ENCODE results near the gene DYSF. TPM values are rescaled to one million over a fixed set of nuclear protein-coding genes. Genes with fewer than 3 reads are reported as not detected.

The DYSF gene
- total RNA-seq, 1 experiment from 2014 or later, result 0.89 TPM

- no peaks in the 10 kb centered on the region for H3K36me3 ChIP-seq (ENCODE audit: control insufficient read depth in 1 of 2, insufficient read depth in 2 of 2, low read length in 2 of 2)
- DNase-seq (ENCODE audit: low read depth, low spot score) (no peak), ATAC-seq (no peak)
- H4K20me1 ChIP-seq (ENCODE audit: insufficient read depth), result no peaks in the 10 kb centered on the region
- no TSS peak for BruUV-seq (replicated peaks)
- no peak overlapping the region for H3K4me3 ChIP-seq (replicated peaks in 1 of 2; ENCODE audit: low read depth in 1 of 2, low read length in 2 of 2)
- H3K27me3 ChIP-seq (ENCODE audit: insufficient read depth, low read length), result no peaks in the 10 kb centered on the region
- H3K4me2 ChIP-seq (ENCODE audit: low read length), result peak overlapping the region; percentile 56
- no peak overlapping the region for H2AFZ ChIP-seq (ENCODE audit: low read depth, low read length, poor library complexity, severe bottlenecking)
- no peak overlapping the region for H3K27ac ChIP-seq (ENCODE audit: low read depth, low read length)
- no peak for TF ChIP-seq CBX3 (IDR thresholded peaks at IDR 0.05; ENCODE audit: low read depth)
- no peak for TF ChIP-seq REST (IDR thresholded peaks at IDR 0.05; ENCODE audit: low read depth)
- H3K4me1 ChIP-seq (ENCODE audit: control insufficient read depth in 1 of 2, insufficient read depth in 2 of 2, low read length in 2 of 2), result peaks cover 30 to 54% of the 10 kb centered on the region in 2 experiments
- ChIA-PET CTCF (interaction anchor here (2.6 kb wide), 1 partner anchor 34 kb away, joined by 9 read pairs; no protein-coding TSS in a partner anchor), POLR2A (no interaction called here), RAD21 (ENCODE audit: low non-redundant PET in 1 of 2, low total read pairs in 2 of 2, uncharacterized antibody in 2 of 2, unreplicated experiment in 2 of 2) (interaction anchor here in 1 of 2 experiments (1.4 kb wide), 1 partner anchor 16 kb away, joined by 4 read pairs; no protein-coding TSS in a partner anchor)
- H3K9me2 ChIP-seq (ENCODE audit: insufficient read depth), result no peaks in the 10 kb centered on the region
- no peak overlapping the region for H3K9ac ChIP-seq (ENCODE audit: low read length)
- H3K9me3 ChIP-seq (ENCODE audit: control insufficient read depth in 1 of 2, insufficient read depth in 1 of 2, low read depth in 1 of 2, low read length in 2 of 2), result no peaks in the 10 kb centered on the region
- intact Hi-C loops (cut with micrococcal nuclease), result no loop called here
- no peaks in the 10 kb centered on the region for H3K79me2 ChIP-seq (ENCODE audit: insufficient read depth, low read length)
Measured at GRCh38 chr2:71494091-71494490, 40.7 kb downstream of the DYSF start.

- Histone ChIP-seq H3K9me3 (ENCODE audit: control insufficient read depth in 1 of 2, insufficient read depth in 1 of 2, low read depth in 1 of 2, low read length in 2 of 2) (no peaks in the 10 kb centered on the region), H3K36me3 (ENCODE audit: control insufficient read depth in 1 of 2, insufficient read depth in 2 of 2, low read length in 2 of 2) (no peaks in the 10 kb centered on the region), H3K27me3 (ENCODE audit: insufficient read depth, low read length) (no peaks in the 10 kb centered on the region), H4K20me1 (ENCODE audit: insufficient read depth) (no peaks in the 10 kb centered on the region), H3K9ac (ENCODE audit: low read length) (no peak overlapping the region), H3K4me2 (ENCODE audit: low read length) (peak overlapping the region; percentile 56), H3K79me2 (ENCODE audit: insufficient read depth, low read length) (no peaks in the 10 kb centered on the region), H2AFZ (ENCODE audit: low read depth, low read length, poor library complexity, severe bottlenecking) (no peak overlapping the region), H3K27ac (ENCODE audit: low read depth, low read length) (no peak overlapping the region), H3K9me2 (ENCODE audit: insufficient read depth) (no peaks in the 10 kb centered on the region), H3K4me1 (ENCODE audit: control insufficient read depth in 1 of 2, insufficient read depth in 2 of 2, low read length in 2 of 2) (peaks cover 30 to 59% of the 10 kb centered on the region in 2 experiments), H3K4me3 (replicated peaks in 1 of 2; ENCODE audit: low read depth in 1 of 2, low read length in 2 of 2) (no peak overlapping the region)
- ATAC-seq, result peak; percentile 86
- ChIA-PET RAD21 (ENCODE audit: low non-redundant PET in 1 of 2, low total read pairs in 2 of 2, uncharacterized antibody in 2 of 2, unreplicated experiment in 2 of 2) (interaction anchor here in 1 of 2 experiments (1.4 kb wide), 1 partner anchor 16 kb away, joined by 4 read pairs; no protein-coding TSS in a partner anchor), POLR2A (no interaction called here), CTCF (interaction anchor here (2.6 kb wide), 1 partner anchor 34 kb away, joined by 9 read pairs; no protein-coding TSS in a partner anchor)
- DNase-seq (ENCODE audit: low read depth, low spot score), result peak; percentile 89
- no TSS peak for BruUV-seq (replicated peaks)
- intact Hi-C loops (cut with micrococcal nuclease), result no loop called here
- TF ChIP-seq JUND (IDR thresholded peaks at IDR 0.05), result peak; percentile 96
- TF ChIP-seq SIN3A (IDR thresholded peaks at IDR 0.05; ENCODE audit: low read depth), result peak; percentile 79; the same call in 1 of the 2 replicates
- TF ChIP-seq CEBPB (IDR thresholded peaks at IDR 0.05; ENCODE audit: low read depth), result peak; percentile 53; the same call in 1 of the 2 replicates
- no peak; the same call in 1 of the 2 replicates for TF ChIP-seq ATF3 (IDR thresholded peaks at IDR 0.05)
- peak; percentile 89 for TF ChIP-seq CBX3 (IDR thresholded peaks at IDR 0.05; ENCODE audit: low read depth)
- TF ChIP-seq MAX (IDR thresholded peaks at IDR 0.05), result peak; percentile 82
- peak; percentile 95 for TF ChIP-seq FOSL1 (IDR thresholded peaks at IDR 0.05; ENCODE audit: low read depth)
- peak; percentile 50; the same call in 1 of the 2 replicates for TF ChIP-seq SRF (IDR thresholded peaks at IDR 0.05; ENCODE audit: low read depth)
- TF ChIP-seq ZFX (IDR thresholded peaks at IDR 0.05), result no peak
- no peak for TF ChIP-seq REST (IDR thresholded peaks at IDR 0.05; ENCODE audit: low read depth)
- TF ChIP-seq EZH2 (IDR thresholded peaks at IDR 0.05), result no peak
- peak; percentile 70 for TF ChIP-seq POLR2AphosphoS5 (IDR thresholded peaks at IDR 0.05; ENCODE audit: low read depth, low read length)
Measured at GRCh38 chr2:71494523-71495155, 41.3 kb downstream of the DYSF start.
